ACC112 (cell line): ENCODE data around the gene RAB6A.
A peak's percentile ranks its signal among the peaks of the same experiment; 100 is the strongest.
"Not testable (repeated sequence)": the region's sequence is repeated elsewhere in the genome, so short reads cannot be mapped to it uniquely, and the experiment has no call there.

Experiments used
- H2AFZ ChIP-seq: fragments of 200-600 bp; sonication (generic); one replicate; pipeline ENCODE4 v1.6.0; 2017; ENCODE audit warnings: antibody characterized with exemption, low read length; ENCODE audit not compliant: unreplicated experiment
- H3K27ac ChIP-seq: fragments of 200-600 bp; sonication (generic); 2 replicates; pipeline ENCODE4 v1.5.1; 2014; ENCODE audit warnings: low read depth, mild to moderate bottlenecking, antibody characterized with exemption, low read length, moderate library complexity
- H3K27me3 ChIP-seq: fragments of 200-600 bp; sonication (generic); 2 replicates; pipeline ENCODE4 v1.6.1; 2014; ENCODE audit warnings: mild to moderate bottlenecking, antibody characterized with exemption, low read length, moderate library complexity, mixed read lengths; ENCODE audit not compliant: insufficient read depth
- H3K36me3 ChIP-seq: fragments of 200-600 bp; sonication (generic); 2 replicates; pipeline ENCODE4 v1.6.1; 2016; ENCODE audit warnings: mild to moderate bottlenecking, antibody characterized with exemption, low read length, moderate library complexity, mixed read lengths; ENCODE audit not compliant: insufficient read depth
- H3K4me1 ChIP-seq: fragments of 200-600 bp; sonication (generic); one replicate; pipeline ENCODE4 v1.6.1; 2016; ENCODE audit warnings: low read length, mixed read lengths; ENCODE audit not compliant: insufficient read depth, unreplicated experiment, control insufficient read depth
- H3K4me3 ChIP-seq: fragments of 200-600 bp; sonication (generic); 2 replicates; pipeline ENCODE4 v1.5.1; 2014; ENCODE audit warnings: mild to moderate bottlenecking, low read depth, low read length
- H3K79me2 ChIP-seq: fragments of 200-600 bp; sonication (generic); one replicate; pipeline ENCODE4 v1.6.0; 2016; ENCODE audit warnings: low read length; ENCODE audit not compliant: control insufficient read depth, unreplicated experiment, insufficient read depth

The RAB6A gene

DNA sequence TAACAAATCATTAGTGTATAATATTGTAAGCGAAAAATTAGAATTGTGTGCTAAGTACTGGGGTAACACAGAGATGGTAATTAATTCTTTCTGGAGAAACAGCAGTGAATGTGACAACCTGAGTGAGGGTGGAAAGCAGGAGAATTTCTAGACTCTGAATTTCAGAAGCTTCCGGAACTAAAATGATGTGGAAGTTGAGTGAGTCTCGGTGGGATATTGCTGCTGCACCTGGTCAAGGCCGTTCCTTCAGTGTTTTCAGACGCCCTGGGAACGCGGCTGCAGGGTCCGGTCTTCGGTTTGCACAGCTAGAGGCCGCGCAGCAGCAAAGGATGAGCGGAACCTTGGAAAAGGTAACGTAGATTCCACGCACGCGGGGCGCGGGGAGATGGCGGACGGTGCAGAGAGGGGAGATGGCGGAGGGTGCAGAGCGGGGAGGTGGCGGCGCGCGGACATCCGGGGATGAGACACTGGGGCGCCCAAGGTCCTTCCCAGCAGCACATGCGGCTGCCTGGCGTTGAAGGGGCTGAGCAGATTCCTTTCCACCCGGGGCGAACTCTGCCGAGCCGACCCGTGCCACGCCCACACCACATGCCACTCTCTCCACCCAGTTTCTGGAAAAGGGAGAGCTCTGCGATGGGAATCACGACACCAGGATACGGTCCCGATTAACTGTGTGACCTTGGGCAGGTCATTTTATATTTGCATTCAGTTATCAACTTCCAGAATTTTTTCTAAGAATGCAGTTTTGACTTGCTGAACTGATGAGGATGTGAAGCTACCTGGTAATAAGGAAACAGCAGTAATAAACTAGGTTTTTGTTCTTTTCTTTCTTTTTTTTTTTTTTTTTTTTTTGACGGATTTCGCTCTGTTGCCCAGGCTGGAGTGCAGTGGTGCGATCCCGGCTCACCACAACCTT lies 27.0 kb upstream of the RAB6A start, which contains the start of gene MRPL48:
Gene MRPL48 (plus strand): TSS at position 232 of the 916 bp plus-strand sequence. CDS start 98 bp downstream, at position 330.
- peak within 1 kb of the TSS; percentile 98 for H2AFZ ChIP-seq
- H3K4me1 ChIP-seq: peaks cover 7% of the 10 kb centered on the region
- no peaks in the 10 kb centered on the region for H3K36me3 ChIP-seq
- peak within 1 kb of the TSS; percentile 87 for H3K4me3 ChIP-seq
- peaks cover 8% of the 10 kb centered on the region for H3K79me2 ChIP-seq
- peak within 1 kb of the TSS; percentile 74 for H3K27ac ChIP-seq
- H3K27me3 ChIP-seq: no peaks in the 10 kb centered on the region

DNA sequence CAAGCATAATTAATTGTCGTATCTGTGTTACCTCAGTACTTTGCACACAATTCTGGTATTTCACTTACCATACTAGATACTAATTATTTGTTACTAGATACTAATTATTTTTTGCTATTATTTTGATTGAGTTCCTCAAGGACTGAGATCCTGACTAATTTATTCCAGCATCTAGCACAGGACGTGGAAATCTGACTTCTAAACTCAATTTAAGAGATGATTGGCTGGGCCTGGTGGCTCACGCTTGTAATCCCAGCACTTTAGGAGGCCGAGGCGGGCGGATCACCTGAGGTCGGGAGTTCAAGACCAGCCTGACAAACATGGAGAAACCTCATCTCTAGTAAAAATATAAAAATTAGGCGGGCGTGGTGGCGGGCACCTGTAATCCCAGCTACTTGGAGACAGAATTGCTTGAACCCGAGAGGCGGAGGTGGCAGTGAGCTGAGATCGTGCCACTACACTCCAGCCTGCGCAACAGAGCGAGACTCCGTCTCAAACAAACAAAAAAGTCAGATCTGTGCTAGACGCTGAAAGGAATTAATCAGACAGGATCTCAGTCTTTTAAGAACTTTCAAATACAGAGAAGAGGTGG lies 26.3 kb upstream of the RAB6A start:
- Histone ChIP-seq H3K27ac (peak overlapping the region; percentile 74), H3K36me3 (no peaks in the 10 kb centered on the region), H3K4me1 (peaks cover 7% of the 10 kb centered on the region)

DNA sequence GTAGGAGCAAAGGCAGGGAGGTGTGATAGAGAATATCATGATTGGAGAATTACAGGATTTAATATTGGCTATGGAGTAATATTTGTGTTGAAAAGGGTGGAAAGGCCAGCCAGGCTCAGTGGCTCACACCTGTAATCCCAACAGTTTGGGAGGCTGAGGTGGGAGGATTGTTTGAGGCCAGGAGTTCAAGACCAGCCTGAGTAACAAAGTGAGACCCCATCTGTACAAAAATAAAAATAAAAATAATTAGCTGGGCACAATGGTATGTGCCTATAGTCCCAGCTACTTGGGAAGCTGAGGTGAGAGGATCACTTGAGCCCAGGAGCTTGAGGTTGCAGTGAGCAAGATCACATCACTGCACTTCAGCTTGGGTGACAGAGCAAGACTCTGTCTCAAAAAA lies 24.6 kb upstream of the RAB6A start:
- H3K27me3 ChIP-seq, H3K27ac ChIP-seq, H3K36me3 ChIP-seq, H3K4me3 ChIP-seq, H3K4me1 ChIP-seq, H3K79me2 ChIP-seq, H2AFZ ChIP-seq: not testable (repeated sequence)

More for the DNA sequence above, 26.3 kb upstream of the RAB6A start:
- Histone ChIP-seq H2AFZ (peak overlapping the region; percentile 98), H3K79me2 (peaks cover 8% of the 10 kb centered on the region), H3K27me3 (no peaks in the 10 kb centered on the region), H3K4me3 (peak overlapping the region; percentile 87)

DNA sequence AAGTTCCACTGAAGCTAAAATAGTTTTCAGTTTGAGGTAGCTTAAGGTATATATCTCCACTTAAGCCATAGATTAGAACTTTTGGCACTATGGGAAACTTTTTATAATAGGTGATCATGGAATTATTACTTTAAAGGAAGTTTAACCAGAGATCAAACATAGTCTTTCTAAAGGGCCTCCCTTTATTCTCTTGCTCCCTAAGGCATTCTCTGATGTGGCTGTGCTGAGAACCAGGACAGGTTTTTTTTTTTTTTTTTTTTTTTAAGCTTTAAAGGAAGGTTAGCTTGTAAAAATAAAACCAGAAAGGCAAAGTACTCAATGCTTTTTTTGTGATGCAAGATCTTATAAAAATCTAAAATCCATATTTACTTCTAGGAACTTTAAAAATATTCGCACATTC lies 23.9 kb upstream of the RAB6A start:
- peaks cover 8% of the 10 kb centered on the region for H3K79me2 ChIP-seq
- no peak overlapping the region for H3K4me3 ChIP-seq
- H3K36me3 ChIP-seq: no peaks in the 10 kb centered on the region
- no peak overlapping the region for H3K27ac ChIP-seq
- no peaks in the 10 kb centered on the region for H3K27me3 ChIP-seq
- no peak overlapping the region for H2AFZ ChIP-seq
- peaks cover 11% of the 10 kb centered on the region for H3K4me1 ChIP-seq

DNA sequence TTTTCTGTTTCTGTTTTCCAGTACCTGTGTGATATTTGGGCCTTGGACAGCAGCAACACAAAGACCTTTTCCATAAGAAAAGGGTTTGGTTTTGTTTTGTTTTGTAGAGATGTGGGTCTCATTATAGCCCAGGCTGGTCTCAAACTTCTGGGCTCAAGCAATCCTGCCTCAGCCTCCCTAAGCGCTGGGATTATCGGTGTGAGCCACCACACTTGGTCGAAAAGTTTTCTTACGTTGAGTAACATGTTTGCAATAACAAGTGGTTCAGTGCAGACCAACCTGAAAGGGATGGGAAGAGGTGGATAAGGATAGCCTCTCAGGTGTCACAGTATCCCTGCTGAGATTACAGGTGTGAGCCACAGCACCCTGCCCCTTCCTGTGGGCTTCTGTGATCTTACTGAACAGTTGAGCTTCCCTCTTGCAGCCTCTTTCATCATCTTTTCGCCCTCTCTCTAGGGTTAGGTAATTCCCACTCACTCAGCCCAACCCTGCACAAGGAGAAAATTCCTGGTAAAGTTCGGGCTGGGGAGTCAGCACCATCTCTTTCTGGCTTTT lies 23.3 kb upstream of the RAB6A start:
- Histone ChIP-seq H3K4me1 (peaks cover 8% of the 10 kb centered on the region), H2AFZ (no peak overlapping the region), H3K27me3 (no peaks in the 10 kb centered on the region), H3K36me3 (no peaks in the 10 kb centered on the region), H3K27ac (no peak overlapping the region), H3K79me2 (peaks cover 2% of the 10 kb centered on the region), H3K4me3 (no peak overlapping the region)

DNA sequence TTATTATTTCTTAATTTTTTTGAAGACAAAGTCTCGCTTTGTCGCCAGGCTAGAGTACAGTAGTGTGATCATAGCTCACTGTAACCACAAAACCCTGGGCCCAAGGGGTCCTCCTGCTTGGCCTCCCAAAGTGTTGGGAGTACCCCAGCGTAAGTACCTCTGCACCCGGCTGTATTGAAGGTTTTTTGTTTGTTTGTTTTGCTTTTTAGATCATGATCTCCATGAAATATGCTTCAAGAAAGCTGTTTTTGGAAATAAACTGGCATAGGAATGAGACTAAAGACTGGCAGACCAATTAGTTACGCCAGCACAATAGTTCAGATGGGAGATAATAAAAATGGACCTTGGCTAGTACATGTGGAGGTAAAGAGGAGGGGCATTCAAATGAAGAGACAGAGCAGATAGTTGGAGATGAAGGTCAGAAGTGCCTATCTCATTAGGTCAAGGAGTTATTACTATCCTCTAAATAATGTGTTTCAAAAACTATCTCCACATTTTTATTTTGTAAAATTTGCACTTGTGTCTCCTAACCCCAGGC lies 22.7 kb upstream of the RAB6A start:
- H3K27me3 ChIP-seq: no peaks in the 10 kb centered on the region
- H3K4me3 ChIP-seq: no peak overlapping the region
- no peaks in the 10 kb centered on the region for H3K79me2 ChIP-seq
- H3K4me1 ChIP-seq: peaks cover 7% of the 10 kb centered on the region
- H3K27ac ChIP-seq: no peak overlapping the region
- no peak overlapping the region for H2AFZ ChIP-seq
- H3K36me3 ChIP-seq: no peaks in the 10 kb centered on the region

DNA sequence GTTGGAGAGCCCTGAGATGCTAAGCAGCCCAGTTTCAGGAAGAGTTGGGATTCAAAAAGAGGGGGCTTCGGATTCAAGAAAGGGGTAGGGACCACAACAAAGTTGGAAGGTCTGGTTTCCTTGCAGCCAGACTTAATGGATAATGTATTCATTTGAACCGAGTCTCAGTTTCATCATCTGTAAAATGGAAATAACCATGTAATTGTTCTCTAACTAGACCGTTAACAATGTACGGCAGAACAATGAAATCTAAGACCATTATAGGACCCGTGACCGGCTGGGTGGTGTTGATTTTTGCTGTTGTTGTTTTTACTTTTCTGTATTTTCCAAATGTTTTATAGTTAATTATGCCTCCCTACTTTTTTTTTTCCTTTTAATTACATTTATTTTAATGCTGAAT lies 20.4 kb upstream of the RAB6A start:
- Histone ChIP-seq H3K79me2 (no peaks in the 10 kb centered on the region), H3K4me1 (peaks cover 8% of the 10 kb centered on the region), H3K27me3 (no peaks in the 10 kb centered on the region), H3K36me3 (no peaks in the 10 kb centered on the region), H3K4me3 (no peak overlapping the region), H3K27ac (no peak overlapping the region), H2AFZ (no peak overlapping the region)

DNA sequence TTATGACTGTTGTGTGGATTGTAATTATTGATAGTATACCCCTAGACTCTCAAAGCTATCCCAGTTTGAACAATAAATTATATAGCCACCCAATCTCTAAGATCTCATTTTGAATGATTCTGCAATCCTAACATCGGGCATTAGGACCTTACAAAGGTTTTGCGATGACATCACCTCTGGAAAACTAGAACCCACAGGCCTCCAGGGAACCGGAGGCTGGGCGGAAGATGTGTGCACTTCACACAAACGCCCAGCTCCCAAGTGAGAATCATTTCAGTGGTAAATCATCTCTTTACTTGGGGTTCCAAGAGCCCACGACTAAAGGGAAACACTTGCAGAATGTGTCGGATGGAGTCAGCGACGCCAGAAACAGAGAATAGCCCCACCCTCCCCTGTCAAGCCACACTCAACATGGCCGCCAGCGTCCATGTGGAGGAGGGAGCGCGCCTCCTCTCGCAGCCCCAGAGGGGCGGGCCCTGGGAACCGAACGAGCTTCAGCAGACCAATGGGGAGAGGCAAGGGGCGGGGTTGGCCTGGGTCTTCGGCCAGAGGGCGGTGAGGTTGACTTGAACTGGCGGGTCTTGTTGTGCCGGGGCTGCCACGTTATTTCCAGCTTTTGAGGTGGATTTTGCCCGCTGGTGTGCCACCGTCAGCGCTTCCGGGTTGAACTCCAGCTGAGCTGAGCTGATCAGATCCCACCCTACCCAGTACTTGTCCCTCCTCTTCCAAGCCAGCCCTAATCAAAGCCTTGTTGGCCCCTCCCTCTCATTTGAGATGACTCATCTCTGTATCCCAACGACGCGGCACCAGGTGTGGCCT lies 18.4 kb upstream of the RAB6A start:
- Histone ChIP-seq H3K27ac (peak overlapping the region; percentile 86), H3K27me3 (no peaks in the 10 kb centered on the region), H3K4me3 (peak overlapping the region; percentile 74), H3K4me1 (peaks cover 8% of the 10 kb centered on the region), H2AFZ (peak overlapping the region; percentile 91), H3K79me2 (no peaks in the 10 kb centered on the region), H3K36me3 (no peaks in the 10 kb centered on the region)

DNA sequence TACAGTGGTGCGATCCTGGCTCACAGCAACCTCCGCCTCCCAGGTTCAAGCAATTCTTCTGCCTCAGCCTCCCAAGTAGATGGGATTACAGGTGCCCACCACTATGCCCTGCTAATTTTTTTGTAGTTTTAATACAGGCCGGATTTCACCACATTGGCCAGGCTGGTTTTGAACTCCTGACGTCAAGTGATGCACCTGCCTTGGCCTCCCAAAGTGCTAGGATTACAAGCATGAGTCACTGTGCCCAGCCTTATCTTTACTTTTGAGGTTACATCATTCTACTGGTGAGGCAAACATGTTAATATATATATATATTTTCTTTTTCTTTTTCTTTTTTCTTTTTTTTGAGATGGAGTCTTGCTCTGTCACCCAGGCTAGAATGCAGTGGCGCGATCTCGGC lies 9.9 kb upstream of the RAB6A start:
- not testable (repeated sequence) for H3K79me2 ChIP-seq, H3K36me3 ChIP-seq, H3K4me3 ChIP-seq, H3K27ac ChIP-seq, H3K4me1 ChIP-seq, H2AFZ ChIP-seq, H3K27me3 ChIP-seq

DNA sequence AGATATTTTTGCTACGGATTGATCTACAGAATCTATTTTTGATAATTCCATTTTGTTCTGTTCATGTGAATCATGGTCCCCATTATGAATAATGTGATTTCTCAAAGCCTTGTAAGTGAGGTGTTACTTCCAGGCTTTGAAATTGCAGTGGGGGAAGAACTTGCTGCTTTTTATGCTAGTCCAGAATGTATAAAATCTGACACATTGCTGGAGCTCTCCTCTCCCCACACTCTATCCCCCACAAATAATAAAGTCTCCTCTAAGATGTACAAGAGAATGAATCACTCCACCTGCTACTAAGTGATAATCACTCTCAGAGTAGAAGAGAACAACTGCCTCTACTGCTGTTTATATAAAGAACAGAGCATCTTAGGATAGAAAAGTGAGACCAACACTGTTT lies 5.9 kb upstream of the RAB6A start:
- Histone ChIP-seq H3K79me2 (no peaks in the 10 kb centered on the region), H3K36me3 (no peaks in the 10 kb centered on the region), H3K27ac (no peak overlapping the region), H3K4me1 (no peaks in the 10 kb centered on the region), H3K27me3 (peaks cover 9% of the 10 kb centered on the region), H2AFZ (no peak overlapping the region), H3K4me3 (no peak overlapping the region)
